HepG2 (cell line): ENCODE data around the gene C2CD4A. TPM values are rescaled to one million over a fixed set of nuclear protein-coding genes. Genes with fewer than 3 reads are reported as not detected.

Experiments used
- AKAP8 ChIP-seq: sonication (generic); formaldehyde crosslinking; IDR thresholded peaks from 2 replicates; pipeline ENCODE4 v1.5.1; 2020; ENCODE audit warnings: mild to moderate bottlenecking, missing genetic modification reagents
- HOXD1 ChIP-seq: sonication (generic); formaldehyde crosslinking; IDR thresholded peaks from 2 replicates; pipeline ENCODE4 v1.5.0; 2020; ENCODE audit warnings: missing genetic modification reagents
- KDM5A ChIP-seq: fragments of 200-600 bp; sonication (generic); IDR thresholded peaks from 2 replicates; pipeline ENCODE4 v1.7.0; 2018; ENCODE audit warnings: antibody characterized with exemption, mild to moderate bottlenecking, low read length, borderline replicate concordance
- MBNL3 ChIP-seq: fragments of 250-450 bp; sonication (Bioruptor Pico); conservative IDR thresholded peaks from 2 replicates; pipeline ENCODE4 v1.8.0; 2022; ENCODE audit warnings: mild to moderate bottlenecking, inconsistent platforms
- NFIC ChIP-seq: IDR thresholded peaks from 2 replicates; pipeline ENCODE4 v1.6.1; 2012; ENCODE audit warnings: mild to moderate bottlenecking, low read length, inconsistent platforms
- PRMT3 ChIP-seq: sonication (generic); formaldehyde crosslinking; IDR thresholded peaks from 2 replicates; pipeline ENCODE4 v1.8.1; 2022; ENCODE audit warnings: low read depth, mild to moderate bottlenecking, moderate library complexity, missing genetic modification reagents, borderline replicate concordance
- RBM22 ChIP-seq: fragments of 200-400 bp; formaldehyde crosslinking; optimal IDR thresholded peaks from 2 replicates; pipeline ENCODE3; 2017; ENCODE audit warnings: mild to moderate bottlenecking, low read length, moderate library complexity
- SOX6 ChIP-seq, 2 experiments: fragments of 450-650 bp in 1 of 2; sonication (generic) in 1 of 2; formaldehyde crosslinking in 1 of 2; IDR thresholded peaks; 2 replicates each; pipeline versions ENCODE4 v1.4.0 to v1.6.1; 2017 to 2020; ENCODE audit warnings: antibody characterized with exemption in 1 of 2, mild to moderate bottlenecking in 1 of 2, missing genetic modification reagents in 1 of 2
- TMF1 ChIP-seq: sonication (generic); formaldehyde crosslinking; IDR thresholded peaks from 2 replicates; pipeline ENCODE4 v1.8.1; 2022; ENCODE audit warnings: low read depth, missing genetic modification reagents
- ZNF232 ChIP-seq: sonication (generic); formaldehyde crosslinking; IDR thresholded peaks from 2 replicates; pipeline ENCODE4 v1.4.0; 2020; ENCODE audit warnings: missing genetic modification reagents, borderline replicate concordance
- ZNF446 ChIP-seq: sonication (generic); formaldehyde crosslinking; IDR thresholded peaks from 2 replicates; pipeline ENCODE4 v1.5.0; 2020; ENCODE audit warnings: mild to moderate bottlenecking, missing genetic modification reagents
- ZNF839 ChIP-seq: sonication (generic); formaldehyde crosslinking; IDR thresholded peaks from 2 replicates; pipeline ENCODE4 v1.4.0; 2020; ENCODE audit warnings: missing genetic modification reagents, mild to moderate bottlenecking, borderline replicate concordance
- ZNF883 ChIP-seq: sonication (generic); formaldehyde crosslinking; IDR thresholded peaks from 2 replicates; pipeline ENCODE4 v1.5.1; 2020; ENCODE audit warnings: mild to moderate bottlenecking, missing genetic modification reagents; ENCODE audit errors: not compliant biosample characterization
- ZSCAN22 ChIP-seq: sonication (generic); formaldehyde crosslinking; IDR thresholded peaks from 2 replicates; pipeline ENCODE4 v1.4.0; 2020; ENCODE audit warnings: mild to moderate bottlenecking, missing genetic modification reagents
- polyA plus RNA-seq, 8 experiments: library from polyadenylated mRNA; depleted of rRNA in 3 of 8; stranded (reverse) in 7 of 8; unstranded in 1 of 8; fragments of >200 nt; fragmentation: Illumina TruSeq in 4 of 8; extraction: Trizol in 4 of 8; gene quantifications; 2 replicates each; pipeline versions ENCODE4 v1.2.1 to v1.2.3, GENCODE V29; 2011 to 2016; ENCODE audit warnings: low read depth in 4 of 8, missing spikeins in 1 of 8, mixed read lengths in 1 of 8; ENCODE audit not compliant: insufficient read depth in 1 of 8
- total RNA-seq, 5 experiments: library from RNA; depleted of rRNA; stranded (reverse); fragments of >200 nt; fragmentation: Illumina TruSeq; extraction: Trizol; gene quantifications; 2 replicates each; pipeline ENCODE4 v1.2.3, GENCODE V29; 2016; ENCODE audit warnings: low read depth in 1 of 5
- TF ChIP-seq, protein P1 (sequence below), 2 experiments: IDR thresholded peaks; 2 replicates each; pipeline ENCODE4 v1.6.1; 2011 to 2012; ENCODE audit warnings: low read length in 2 of 2, borderline replicate concordance in 1 of 2, low read depth in 1 of 2, mild to moderate bottlenecking in 1 of 2, moderate library complexity in 1 of 2
- TF ChIP-seq, protein P2 (sequence below): sonication (generic); formaldehyde crosslinking; IDR thresholded peaks from 2 replicates; pipeline ENCODE4 v1.4.0; 2020; ENCODE audit warnings: missing genetic modification reagents, borderline replicate concordance
- TF ChIP-seq, protein P3 (sequence below): sonication (generic); formaldehyde crosslinking; conservative IDR thresholded peaks from 2 replicates; pipeline ENCODE4 v1.4.0; 2020; ENCODE audit warnings: missing genetic modification reagents
- TF ChIP-seq, protein P4 (sequence below): sonication (generic); formaldehyde crosslinking; conservative IDR thresholded peaks from 2 replicates; pipeline ENCODE4 v1.8.1; 2023; ENCODE audit warnings: missing genetic modification reagents

Gene C2CD4A
- total and polyA plus RNA-seq, 2 of the 13 experiments (the other 11 are each of a cell fraction or from before 2014, with no cell fraction given), result 0.20 TPM; not detected in 1

DNA sequence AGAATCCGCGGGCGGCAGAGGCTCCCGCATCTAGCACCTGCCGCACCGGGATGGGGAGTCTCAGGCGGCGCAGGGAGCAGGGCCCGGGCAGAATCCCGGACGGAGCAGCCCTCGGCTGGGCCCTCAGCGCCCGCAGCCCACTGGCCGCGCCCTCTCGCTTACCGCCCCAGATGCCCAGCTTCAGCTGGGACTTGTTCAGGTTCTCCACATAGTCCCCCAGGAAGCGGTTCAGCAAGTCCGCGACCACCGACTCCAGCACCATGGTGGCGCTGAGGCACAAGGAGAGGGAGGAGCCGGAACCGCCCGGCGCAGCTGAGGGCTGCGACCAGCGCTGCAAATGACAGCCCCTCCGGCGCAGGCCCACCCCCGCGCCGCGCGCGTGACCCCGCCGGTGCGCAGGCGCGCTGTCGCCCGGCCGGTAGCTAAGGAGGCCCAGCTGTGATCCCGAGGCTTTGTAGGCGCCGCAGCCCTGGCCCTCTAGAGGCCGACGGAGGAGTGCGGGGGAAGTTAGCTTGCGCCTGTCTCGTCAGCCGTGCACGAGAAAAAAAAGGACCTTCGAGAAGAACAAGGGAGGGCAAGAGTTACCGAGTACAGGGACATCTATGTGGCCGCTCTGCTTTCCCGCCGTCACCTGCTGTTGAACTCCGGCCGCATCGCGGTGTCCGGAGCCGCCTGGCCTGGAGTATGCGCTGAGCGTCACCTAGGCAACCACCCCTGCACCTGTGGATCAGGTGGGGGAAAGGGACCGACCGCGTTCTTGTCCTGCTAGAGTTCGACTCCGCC is 6.5 kb upstream of the C2CD4A start, which contains the start of gene VPS13C (continued):
- TF ChIP-seq, protein P1, sequence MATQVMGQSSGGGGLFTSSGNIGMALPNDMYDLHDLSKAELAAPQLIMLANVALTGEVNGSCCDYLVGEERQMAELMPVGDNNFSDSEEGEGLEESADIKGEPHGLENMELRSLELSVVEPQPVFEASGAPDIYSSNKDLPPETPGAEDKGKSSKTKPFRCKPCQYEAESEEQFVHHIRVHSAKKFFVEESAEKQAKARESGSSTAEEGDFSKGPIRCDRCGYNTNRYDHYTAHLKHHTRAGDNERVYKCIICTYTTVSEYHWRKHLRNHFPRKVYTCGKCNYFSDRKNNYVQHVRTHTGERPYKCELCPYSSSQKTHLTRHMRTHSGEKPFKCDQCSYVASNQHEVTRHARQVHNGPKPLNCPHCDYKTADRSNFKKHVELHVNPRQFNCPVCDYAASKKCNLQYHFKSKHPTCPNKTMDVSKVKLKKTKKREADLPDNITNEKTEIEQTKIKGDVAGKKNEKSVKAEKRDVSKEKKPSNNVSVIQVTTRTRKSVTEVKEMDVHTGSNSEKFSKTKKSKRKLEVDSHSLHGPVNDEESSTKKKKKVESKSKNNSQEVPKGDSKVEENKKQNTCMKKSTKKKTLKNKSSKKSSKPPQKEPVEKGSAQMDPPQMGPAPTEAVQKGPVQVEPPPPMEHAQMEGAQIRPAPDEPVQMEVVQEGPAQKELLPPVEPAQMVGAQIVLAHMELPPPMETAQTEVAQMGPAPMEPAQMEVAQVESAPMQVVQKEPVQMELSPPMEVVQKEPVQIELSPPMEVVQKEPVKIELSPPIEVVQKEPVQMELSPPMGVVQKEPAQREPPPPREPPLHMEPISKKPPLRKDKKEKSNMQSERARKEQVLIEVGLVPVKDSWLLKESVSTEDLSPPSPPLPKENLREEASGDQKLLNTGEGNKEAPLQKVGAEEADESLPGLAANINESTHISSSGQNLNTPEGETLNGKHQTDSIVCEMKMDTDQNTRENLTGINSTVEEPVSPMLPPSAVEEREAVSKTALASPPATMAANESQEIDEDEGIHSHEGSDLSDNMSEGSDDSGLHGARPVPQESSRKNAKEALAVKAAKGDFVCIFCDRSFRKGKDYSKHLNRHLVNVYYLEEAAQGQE (IDR thresholded peaks at IDR 0.05; ENCODE audit: borderline replicate concordance in 1 of 2, low read depth in 1 of 2, low read length in 2 of 2), result no peak
- TF ChIP-seq ZNF232 (CRISPR knock-in tag) (peak; percentile 77), AKAP8 (CRISPR knock-in tag) (peak; percentile 27; the same call in 1 of the 2 replicates), ZNF883 (CRISPR knock-in tag) (peak; percentile 85), HOXD1 (CRISPR knock-in tag) (0 out of 2 replicates have a peak, but pooled peaks have one; percentile 25), TMF1 (CRISPR knock-in tag) (no peak), NFIC (no peak), KDM5A (no peak; the same call in 1 of the 2 replicates), MBNL3 (CRISPR knock-in tag) (no peak), RBM22 (peak; percentile 33), SOX6 (IDR thresholded peaks at IDR 0.05) (no peak), SOX6 (CRISPR knock-in tag; IDR thresholded peaks at IDR 0.05) (peak; percentile 50; the same call in 1 of the 2 replicates), ZNF839 (CRISPR knock-in tag) (peak; percentile 44; the same call in 1 of the 2 replicates), PRMT3 (CRISPR knock-in tag) (no peak), ZNF446 (CRISPR knock-in tag) (no peak), ZSCAN22 (CRISPR knock-in tag) (no peak)
- TF ChIP-seq, protein P2, sequence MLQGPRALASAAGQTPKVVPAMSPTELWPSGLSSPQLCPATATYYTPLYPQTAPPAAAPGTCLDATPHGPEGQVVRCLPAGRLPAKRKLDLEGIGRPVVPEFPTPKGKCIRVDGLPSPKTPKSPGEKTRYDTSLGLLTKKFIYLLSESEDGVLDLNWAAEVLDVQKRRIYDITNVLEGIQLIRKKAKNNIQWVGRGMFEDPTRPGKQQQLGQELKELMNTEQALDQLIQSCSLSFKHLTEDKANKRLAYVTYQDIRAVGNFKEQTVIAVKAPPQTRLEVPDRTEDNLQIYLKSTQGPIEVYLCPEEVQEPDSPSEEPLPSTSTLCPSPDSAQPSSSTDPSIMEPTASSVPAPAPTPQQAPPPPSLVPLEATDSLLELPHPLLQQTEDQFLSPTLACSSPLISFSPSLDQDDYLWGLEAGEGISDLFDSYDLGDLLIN (CRISPR knock-in tag), result peak; percentile 67; the same call in 1 of the 2 replicates
- TF ChIP-seq, protein P3, sequence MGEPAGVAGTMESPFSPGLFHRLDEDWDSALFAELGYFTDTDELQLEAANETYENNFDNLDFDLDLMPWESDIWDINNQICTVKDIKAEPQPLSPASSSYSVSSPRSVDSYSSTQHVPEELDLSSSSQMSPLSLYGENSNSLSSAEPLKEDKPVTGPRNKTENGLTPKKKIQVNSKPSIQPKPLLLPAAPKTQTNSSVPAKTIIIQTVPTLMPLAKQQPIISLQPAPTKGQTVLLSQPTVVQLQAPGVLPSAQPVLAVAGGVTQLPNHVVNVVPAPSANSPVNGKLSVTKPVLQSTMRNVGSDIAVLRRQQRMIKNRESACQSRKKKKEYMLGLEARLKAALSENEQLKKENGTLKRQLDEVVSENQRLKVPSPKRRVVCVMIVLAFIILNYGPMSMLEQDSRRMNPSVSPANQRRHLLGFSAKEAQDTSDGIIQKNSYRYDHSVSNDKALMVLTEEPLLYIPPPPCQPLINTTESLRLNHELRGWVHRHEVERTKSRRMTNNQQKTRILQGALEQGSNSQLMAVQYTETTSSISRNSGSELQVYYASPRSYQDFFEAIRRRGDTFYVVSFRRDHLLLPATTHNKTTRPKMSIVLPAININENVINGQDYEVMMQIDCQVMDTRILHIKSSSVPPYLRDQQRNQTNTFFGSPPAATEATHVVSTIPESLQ (CRISPR knock-in tag), result no peak
- TF ChIP-seq, protein P4, sequence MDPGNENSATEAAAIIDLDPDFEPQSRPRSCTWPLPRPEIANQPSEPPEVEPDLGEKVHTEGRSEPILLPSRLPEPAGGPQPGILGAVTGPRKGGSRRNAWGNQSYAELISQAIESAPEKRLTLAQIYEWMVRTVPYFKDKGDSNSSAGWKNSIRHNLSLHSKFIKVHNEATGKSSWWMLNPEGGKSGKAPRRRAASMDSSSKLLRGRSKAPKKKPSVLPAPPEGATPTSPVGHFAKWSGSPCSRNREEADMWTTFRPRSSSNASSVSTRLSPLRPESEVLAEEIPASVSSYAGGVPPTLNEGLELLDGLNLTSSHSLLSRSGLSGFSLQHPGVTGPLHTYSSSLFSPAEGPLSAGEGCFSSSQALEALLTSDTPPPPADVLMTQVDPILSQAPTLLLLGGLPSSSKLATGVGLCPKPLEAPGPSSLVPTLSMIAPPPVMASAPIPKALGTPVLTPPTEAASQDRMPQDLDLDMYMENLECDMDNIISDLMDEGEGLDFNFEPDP (CRISPR knock-in tag), result 0 out of 2 replicates have a peak, but pooled peaks have one; percentile 91
